Smooth muscle cell (in vitro differentiated cells): Measurements from ENCODE around the gene CUEDC2. TPM values are rescaled to one million over a fixed set of nuclear protein-coding genes. Genes with fewer than 3 reads are reported as not detected.

ENCODE experiments used
- DNase-seq: peaks from one replicate; lab custom pipeline; 2025; ENCODE audit not compliant: unreplicated experiment; lab: John Stamatoyannopoulos, UW
- H2AFZ ChIP-seq: fragments of 200-600 bp; sonication (generic); 2 replicates; pipeline ENCODE4 v1.6.0; 2016; ENCODE audit warnings: antibody characterized with exemption, low read depth, mild to moderate bottlenecking
- H3F3A ChIP-seq: fragments of 200-600 bp; sonication (generic); 2 replicates; pipeline ENCODE4 v1.6.0; 2017; ENCODE audit warnings: antibody characterized with exemption, low read depth
- H3K27ac ChIP-seq: fragments of 200-600 bp; sonication (generic); 2 replicates; pipeline ENCODE4 v1.5.1; 2016; ENCODE audit warnings: low read depth, mild to moderate bottlenecking
- H3K27me3 ChIP-seq: fragments of 200-600 bp; sonication (generic); 2 replicates; pipeline ENCODE4 v1.6.1; 2016; ENCODE audit warnings: low read depth, mild to moderate bottlenecking
- H3K36me3 ChIP-seq: fragments of 200-600 bp; sonication (generic); 2 replicates; pipeline ENCODE4 v1.5.1; 2016; ENCODE audit warnings: low read depth
- H3K4me1 ChIP-seq: fragments of 200-600 bp; sonication (generic); 2 replicates; pipeline ENCODE4 v1.5.1; 2016; ENCODE audit warnings: low read depth
- H3K4me2 ChIP-seq: fragments of 200-600 bp; sonication (generic); 2 replicates; pipeline ENCODE4 v1.6.0; 2016; ENCODE audit warnings: mild to moderate bottlenecking
- H3K4me3 ChIP-seq: fragments of 200-600 bp; sonication (generic); 2 replicates; pipeline ENCODE4 v1.5.1; 2016; ENCODE audit warnings: mild to moderate bottlenecking
- H3K79me2 ChIP-seq: fragments of 200-600 bp; sonication (generic); 2 replicates; pipeline ENCODE4 v1.6.0; 2016; ENCODE audit warnings: low read depth, mild to moderate bottlenecking
- H3K9ac ChIP-seq: fragments of 200-600 bp; sonication (generic); 2 replicates; pipeline ENCODE4 v1.6.0; 2016; ENCODE audit warnings: low read depth
- H3K9me3 ChIP-seq: fragments of 200-600 bp; sonication (generic); replicated peaks from 2 replicates; pipeline ENCODE4 v1.5.1; 2016; ENCODE audit warnings: low read depth
- H4K20me1 ChIP-seq: fragments of 200-600 bp; sonication (generic); 2 replicates; pipeline ENCODE4 v1.6.0; 2016; ENCODE audit warnings: low read depth
- WGBS: methylation state at CpG from one replicate; pipeline ENCODE4 v1.1.7; 2016; ENCODE audit warnings: low lambda C conversion rate; 5-methylcytosine and 5-hydroxymethylcytosine counted together
- polyA plus RNA-seq: library from polyadenylated mRNA; unstranded; fragments of >200 nt; fragmentation: Nextera tagmentation; extraction: Ambion mirVana; gene quantifications from 2 replicates; pipeline ENCODE4 v1.2.1, GENCODE V29; 2016
- total RNA-seq: library from RNA; depleted of rRNA; stranded (reverse); fragments of >200 nt; gene quantifications from 2 replicates; pipeline ENCODE4 v1.2.3, GENCODE V29; 2014
- TF ChIP-seq, protein P1 (sequence below): fragments of 200-600 bp; sonication (generic); IDR thresholded peaks from 2 replicates; pipeline ENCODE4 v1.5.1; 2017; ENCODE audit warnings: borderline replicate concordance, mild to moderate bottlenecking, antibody characterized with exemption; ENCODE audit not compliant: insufficient read depth, poor library complexity, severe bottlenecking

Gene CUEDC2
- total and polyA plus RNA-seq, 2 experiments from 2014 or later = 24.7 to 112 TPM

DNA sequence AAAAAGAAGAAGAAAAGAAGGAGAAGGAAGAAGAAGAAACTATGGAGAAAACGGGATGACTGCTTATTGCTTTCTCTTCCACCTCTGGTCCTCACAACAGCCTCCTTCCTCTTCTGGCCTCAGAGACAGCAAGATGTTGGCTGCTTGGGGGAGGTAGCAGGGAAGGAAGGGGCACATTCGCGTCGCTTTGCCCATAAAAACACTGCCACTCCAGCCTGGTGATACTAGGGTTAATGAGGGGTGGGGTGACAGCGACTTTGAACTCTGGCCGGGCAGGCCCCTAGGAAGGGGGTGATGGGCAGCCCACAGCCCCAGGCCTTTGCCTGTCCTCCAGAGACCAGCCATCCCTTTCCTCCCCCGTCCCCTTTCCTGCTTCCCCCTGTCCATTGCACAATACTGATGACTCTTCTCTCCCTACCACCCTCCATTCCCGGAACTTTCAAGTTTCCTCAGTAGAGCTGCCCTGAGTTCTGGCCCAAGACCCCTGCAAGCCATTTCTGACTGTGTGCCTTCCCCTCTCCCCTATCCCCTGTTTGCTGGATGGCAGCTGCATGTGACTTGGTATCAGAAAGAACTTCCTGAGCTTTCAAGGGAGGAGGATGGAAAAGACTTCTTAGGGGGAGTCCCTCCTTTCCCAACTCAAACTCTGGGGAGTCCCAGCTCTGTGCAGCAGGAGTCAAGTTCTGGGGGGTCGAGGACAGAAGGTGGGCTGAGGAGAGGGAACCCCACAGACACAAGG is 2.2 kb upstream of the CUEDC2 start:
- H3K79me2 ChIP-seq = peaks cover 11% of the 10 kb centered on the region
- peak overlapping the region; percentile 78 for H2AFZ ChIP-seq
- H3K27ac ChIP-seq = peak overlapping the region; percentile 79
- WGBS = 25% methylated on average over 9 of the region's 9 CpGs
- H3K36me3 ChIP-seq = no peaks in the 10 kb centered on the region
- H3F3A ChIP-seq = no peaks in the 10 kb centered on the region
- no peaks in the 10 kb centered on the region for H3K27me3 ChIP-seq
- H3K4me2 ChIP-seq = peak overlapping the region; percentile 86
- peak overlapping the region; percentile 7 for H3K9ac ChIP-seq
- DNase-seq = no peak
- H3K4me3 ChIP-seq = no peak overlapping the region
- peaks cover 23% of the 10 kb centered on the region for H3K4me1 ChIP-seq
- H4K20me1 ChIP-seq = no peaks in the 10 kb centered on the region
- no peaks in the 10 kb centered on the region for H3K9me3 ChIP-seq
- TF ChIP-seq, protein P1, sequence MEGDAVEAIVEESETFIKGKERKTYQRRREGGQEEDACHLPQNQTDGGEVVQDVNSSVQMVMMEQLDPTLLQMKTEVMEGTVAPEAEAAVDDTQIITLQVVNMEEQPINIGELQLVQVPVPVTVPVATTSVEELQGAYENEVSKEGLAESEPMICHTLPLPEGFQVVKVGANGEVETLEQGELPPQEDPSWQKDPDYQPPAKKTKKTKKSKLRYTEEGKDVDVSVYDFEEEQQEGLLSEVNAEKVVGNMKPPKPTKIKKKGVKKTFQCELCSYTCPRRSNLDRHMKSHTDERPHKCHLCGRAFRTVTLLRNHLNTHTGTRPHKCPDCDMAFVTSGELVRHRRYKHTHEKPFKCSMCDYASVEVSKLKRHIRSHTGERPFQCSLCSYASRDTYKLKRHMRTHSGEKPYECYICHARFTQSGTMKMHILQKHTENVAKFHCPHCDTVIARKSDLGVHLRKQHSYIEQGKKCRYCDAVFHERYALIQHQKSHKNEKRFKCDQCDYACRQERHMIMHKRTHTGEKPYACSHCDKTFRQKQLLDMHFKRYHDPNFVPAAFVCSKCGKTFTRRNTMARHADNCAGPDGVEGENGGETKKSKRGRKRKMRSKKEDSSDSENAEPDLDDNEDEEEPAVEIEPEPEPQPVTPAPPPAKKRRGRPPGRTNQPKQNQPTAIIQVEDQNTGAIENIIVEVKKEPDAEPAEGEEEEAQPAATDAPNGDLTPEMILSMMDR = no peak

DNA sequence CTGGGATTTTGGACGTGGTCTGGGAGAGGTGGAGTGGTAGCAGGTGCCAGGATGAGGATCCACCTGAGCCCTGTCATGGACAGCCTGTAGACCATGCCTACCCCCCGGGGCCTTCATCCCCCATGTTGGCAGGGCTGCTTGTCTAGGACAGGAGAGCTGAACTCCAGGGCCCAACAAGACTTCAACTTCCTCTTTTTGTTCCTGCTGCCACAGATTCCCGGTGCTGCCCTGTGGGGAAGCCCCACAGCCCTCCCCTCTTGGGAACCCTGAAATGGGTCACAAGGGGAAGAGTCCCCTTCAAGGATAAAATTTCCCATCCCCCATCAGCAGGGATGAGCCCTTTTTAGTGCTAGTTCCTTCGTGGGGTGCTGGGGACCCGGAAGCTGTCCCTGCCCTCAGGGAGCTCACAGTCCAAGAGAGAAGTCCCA is 1.3 kb upstream of the CUEDC2 start:
- Histone ChIP-seq H3K9me3 (no peaks in the 10 kb centered on the region), H3K27me3 (no peaks in the 10 kb centered on the region), H3K4me1 (peaks cover 23% of the 10 kb centered on the region), H3K79me2 (peaks cover 11% of the 10 kb centered on the region), H3K4me3 (no peak overlapping the region), H3K9ac (no peak overlapping the region), H4K20me1 (no peaks in the 10 kb centered on the region), H3K4me2 (no peak overlapping the region), H3K36me3 (no peaks in the 10 kb centered on the region), H2AFZ (no peak overlapping the region), H3K27ac (no peak overlapping the region), H3F3A (no peaks in the 10 kb centered on the region)
- 79% methylated on average over 5 of the region's 5 CpGs for WGBS
- TF ChIP-seq, protein P1 = no peak
- DNase-seq = no peak

DNA sequence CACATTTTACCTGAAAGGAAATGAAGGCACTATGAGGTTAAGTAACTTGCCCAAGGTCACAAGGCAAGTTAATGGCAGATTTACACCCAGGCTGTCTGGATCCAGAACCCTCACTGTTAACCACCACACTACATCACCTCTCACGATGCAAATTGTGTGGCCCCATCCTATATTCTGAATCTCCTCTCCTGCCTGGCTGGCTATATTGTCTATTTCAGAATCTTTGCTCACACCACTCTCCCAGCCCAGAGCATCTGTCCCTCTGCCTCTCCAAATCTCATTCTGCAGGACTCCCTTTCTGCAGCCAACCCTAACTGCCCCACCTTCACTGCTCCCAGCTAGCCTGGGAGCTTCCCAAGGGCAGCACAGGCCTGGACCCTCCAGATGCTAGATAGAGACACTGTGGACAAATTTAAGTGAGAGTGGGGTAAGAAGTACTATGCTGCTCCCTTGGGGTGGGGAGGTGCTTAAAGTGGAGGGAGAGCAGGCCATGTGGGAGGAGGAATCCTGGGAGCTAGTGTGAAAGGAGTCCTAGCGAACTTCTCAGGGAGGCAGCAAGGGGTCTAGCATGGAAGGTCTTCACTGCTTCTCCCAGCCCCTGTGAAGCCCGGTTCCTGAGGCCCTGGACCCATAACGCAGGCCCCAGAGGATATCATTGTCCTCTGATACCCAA is 786 bp downstream of the CUEDC2 start:
- peaks cover 11% of the 10 kb centered on the region for H3K79me2 ChIP-seq
- H3K4me1 ChIP-seq = peaks cover 23% of the 10 kb centered on the region
- H3K27me3 ChIP-seq = no peaks in the 10 kb centered on the region
- TF ChIP-seq, protein P1 = no peak
- H4K20me1 ChIP-seq = no peaks in the 10 kb centered on the region
- peak overlapping the region; percentile 59 for H3K27ac ChIP-seq
- H3K9ac ChIP-seq = peak overlapping the region; percentile 89
- H3K4me3 ChIP-seq = peak overlapping the region; percentile 97
- no peaks in the 10 kb centered on the region for H3K36me3 ChIP-seq
- peak overlapping the region; percentile 100 for H3K4me2 ChIP-seq
- no peaks in the 10 kb centered on the region for H3K9me3 ChIP-seq
- H2AFZ ChIP-seq = peak overlapping the region; percentile 97
- WGBS = 23% methylated on average over 4 of the region's 4 CpGs
- DNase-seq = no peak
- H3F3A ChIP-seq = no peaks in the 10 kb centered on the region
